Stimulated activated CD4-positive, alpha-beta T cell treated with anti-CD3 and anti-CD28 coated beads, Interleukin-1b, Interleukin-23, amount 100 ng/mL, for 24 hours (primary cell): ENCODE measurements around the gene PKN3.

ENCODE experiments used
- DNase-seq, 4 experiments: peaks; one replicate each; pipeline ENCODE4 v3.0.0-alpha.2; 2020; ENCODE audit warnings: low read depth in 4 of 4, low spot score in 1 of 4

The PKN3 gene

DNA sequence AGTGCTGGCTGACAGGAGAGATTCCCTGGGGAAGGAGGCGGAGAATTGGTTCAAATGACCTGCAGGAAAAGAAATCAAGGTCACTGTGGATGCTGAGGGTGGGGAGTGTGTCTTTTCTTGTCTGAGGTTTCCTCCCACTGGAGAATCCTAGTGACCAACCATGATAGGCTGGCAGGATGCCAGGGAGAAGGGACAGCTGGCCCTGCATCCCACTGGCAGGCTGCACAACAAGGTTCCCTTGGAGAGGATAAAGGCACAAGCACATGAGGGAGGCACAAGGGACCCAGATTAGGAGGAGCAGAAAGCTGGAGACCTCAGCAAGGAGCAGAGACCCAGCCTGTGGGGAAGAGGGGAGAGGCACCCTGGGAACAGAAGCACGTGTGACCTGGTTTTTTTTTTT is 33.1 kb downstream of the PKN3 start:
- no peak for DNase-seq

DNA sequence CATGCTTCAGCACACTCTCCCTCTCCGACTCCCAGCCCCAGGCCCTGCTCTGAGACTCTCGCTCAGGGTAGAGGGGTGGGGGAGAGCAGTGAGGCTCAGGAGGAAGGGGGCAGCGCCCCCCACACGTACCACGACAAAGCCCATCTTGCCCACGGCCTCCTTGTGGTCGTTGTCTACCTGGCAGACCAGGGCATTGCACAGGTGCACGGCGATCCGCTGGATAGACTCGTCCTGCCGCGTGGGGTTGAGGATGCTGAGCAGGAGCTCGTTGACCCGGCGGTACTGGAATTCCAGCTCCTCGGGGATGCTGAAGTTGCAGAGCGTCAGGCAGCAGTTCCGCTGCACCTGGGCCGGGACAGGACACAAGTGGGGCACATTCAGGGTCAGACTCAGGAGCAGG is 40.1 kb downstream of the PKN3 start:
- no peak for DNase-seq

- DNase-seq, result no peak
Measured at GRCh38 chr9:128743421-128743820, 41.1 kb downstream of the PKN3 start.

DNA sequence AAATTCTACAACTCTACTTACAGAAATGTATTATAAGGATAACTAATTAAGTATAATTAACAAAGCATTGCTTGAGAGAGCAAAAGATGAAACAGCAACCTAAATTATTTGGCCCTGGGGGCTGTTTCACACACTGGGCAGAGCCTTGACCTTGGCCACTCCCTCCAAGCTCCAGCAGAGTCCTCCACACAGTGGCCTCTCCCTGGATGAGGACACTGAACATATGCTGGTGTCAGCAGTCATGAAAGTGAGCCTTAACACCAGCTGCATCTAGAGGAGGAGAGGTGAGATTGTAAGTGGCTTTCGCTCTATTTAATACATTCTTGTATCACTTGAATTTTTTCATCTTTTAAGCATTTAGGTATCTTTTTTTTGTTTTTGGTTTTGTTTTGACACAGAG is 44.9 kb downstream of the PKN3 start:
- DNase-seq, result no peak

GRCh38 chr9:128750926-128751595 is 48.8 kb downstream of the PKN3 start:
- no peak for DNase-seq

DNA sequence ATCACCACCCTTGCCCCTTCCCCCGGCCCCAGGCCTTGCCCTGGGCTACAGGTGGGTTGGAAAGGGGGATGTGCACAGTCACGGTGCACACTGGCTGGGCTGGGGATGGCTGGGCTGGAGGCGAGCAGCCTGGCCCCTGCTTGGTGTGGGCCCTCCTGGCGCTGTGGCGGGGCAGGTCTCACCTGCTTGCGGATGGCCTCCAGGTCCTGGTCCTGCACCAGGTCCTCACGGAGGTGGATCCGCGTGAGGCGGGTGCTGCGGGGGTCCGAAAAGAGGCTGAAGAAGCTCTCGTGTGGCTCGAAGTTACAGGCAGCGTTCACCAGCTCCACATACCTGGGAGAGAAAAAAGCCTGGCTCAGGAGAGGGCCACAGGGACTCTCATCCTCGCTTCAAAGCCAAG is 51.3 kb downstream of the PKN3 start:
- no peak for DNase-seq

DNA sequence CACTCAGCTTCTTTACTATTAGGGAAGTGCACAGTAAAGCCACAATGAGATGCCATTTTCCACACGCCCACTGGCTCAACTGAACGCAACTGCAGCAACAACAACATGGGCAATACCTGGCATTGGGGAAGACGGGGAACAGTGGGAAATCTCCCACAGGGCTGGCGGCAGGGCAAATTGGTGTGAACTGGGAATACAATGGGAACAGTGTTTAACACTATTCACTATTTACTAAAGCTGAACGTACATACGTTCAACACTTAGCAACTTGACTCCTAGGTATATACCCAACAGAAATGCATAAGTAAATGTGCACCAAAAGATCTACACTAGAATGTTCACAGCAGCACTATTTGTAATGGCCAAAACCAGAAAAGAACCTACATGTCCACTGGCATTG is 55.3 kb downstream of the PKN3 start:
- DNase-seq, result no peak

GRCh38 chr9:128762671-128763449 is 60.6 kb downstream of the PKN3 start:
- DNase-seq, result no peak

- DNase-seq, result no peak
Measured at GRCh38 chr9:128764361-128764760, 62.1 kb downstream of the PKN3 start.

DNA sequence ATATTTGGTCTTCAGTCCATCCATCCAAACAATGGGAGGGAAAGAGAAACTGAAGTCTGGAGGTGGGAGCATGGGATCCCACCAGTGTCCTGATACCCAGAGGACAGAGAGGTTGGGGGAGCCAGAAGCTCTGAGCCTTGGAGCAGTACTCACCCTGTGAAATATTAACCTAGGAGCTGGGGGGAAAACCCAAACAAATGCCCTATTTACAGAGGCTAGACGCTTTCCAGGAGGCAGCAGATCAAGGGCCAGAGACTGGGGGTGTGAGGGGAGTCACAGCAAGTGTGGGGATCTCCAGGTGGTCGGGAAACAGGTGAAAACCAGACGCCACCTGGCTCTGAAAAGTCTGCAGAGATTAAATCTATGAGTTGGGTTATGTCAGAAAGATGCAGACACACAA is 63.2 kb downstream of the PKN3 start:
- DNase-seq, result no peak

GRCh38 chr9:128768606-128769005 is 66.3 kb downstream of the PKN3 start:
- DNase-seq, result no peak
